Thyroid gland (tissue), 4 donors: ENCODE results near the gene SAP30BP. TPM values are rescaled to one million over a fixed set of nuclear protein-coding genes. Genes with fewer than 3 reads are reported as not detected.
A peak's percentile ranks its signal among the peaks of the same experiment; 100 is the strongest.

Experiments used
- DNase-seq, 2 donors: peaks; one replicate each; pipeline ENCODE4 v3.0.0-alpha.2; 2019
- H3K27ac ChIP-seq, 3 donors: fragments of 200-600 bp; sonication (generic); 1 replicate in 2 of 3; 2 replicates in 1 of 3; pipeline ENCODE4 v1.5.1; 2016 to 2019; ENCODE audit warnings: mild to moderate bottlenecking in 1 of 3, moderate library complexity in 1 of 3
- H3K27me3 ChIP-seq: fragments of 200-600 bp; sonication (generic); one replicate; pipeline ENCODE4 v1.5.1; 2019
- H3K36me3 ChIP-seq, 2 donors: fragments of 200-600 bp; sonication (generic); one replicate each; pipeline ENCODE4 v1.5.1; 2016 to 2019
- H3K4me1 ChIP-seq, 2 donors: fragments of 200-600 bp; sonication (generic); one replicate each; pipeline ENCODE4 v1.5.1; 2017 to 2019
- H3K4me3 ChIP-seq, 3 donors: fragments of 200-600 bp; sonication (generic); replicated peaks in 1 of 3; 1 replicate in 2 of 3; 2 replicates in 1 of 3; pipeline ENCODE4 v1.5.1; 2016; ENCODE audit warnings: mild to moderate bottlenecking in 1 of 3
- H3K9me3 ChIP-seq: fragments of 200-600 bp; sonication (generic); one replicate; pipeline ENCODE4 v1.5.1; 2017
- POLR2A ChIP-seq, 2 donors: fragments of 450-650 bp; IDR thresholded peaks; one replicate each; pipeline ENCODE4 v1.6.1; 2017; ENCODE audit warnings: antibody characterized with exemption in 2 of 2, mild to moderate bottlenecking in 2 of 2, moderate library complexity in 1 of 2
- WGBS, 2 donors: methylation state at CpG; one replicate each; pipeline ENCODE4 v1.1.5; 2017; 5-methylcytosine and 5-hydroxymethylcytosine counted together
- intact Hi-C: fragments of 100-400 bp; cut with DNase I; formaldehyde crosslinking; loops from one replicate; pipeline ENCODE4 v1.15.1; 2023
- total RNA-seq, 4 donors: library from RNA; depleted of rRNA; stranded (reverse); fragments of >200 nt; gene quantifications; one replicate each; pipeline ENCODE4 v1.2.3, GENCODE V29; 2016
- TF ChIP-seq, protein P1 (sequence below), 6 experiments: fragments of 200-600 bp in 3 of 6; fragments of 450-650 bp in 3 of 6; sonication (generic) in 3 of 6; IDR thresholded peaks; one replicate each; pipeline ENCODE4 v1.5.1; 2016 to 2019; ENCODE audit warnings: antibody characterized with exemption in 6 of 6, mild to moderate bottlenecking in 2 of 6, inconsistent platforms in 1 of 6, moderate library complexity in 1 of 6

Gene SAP30BP
- total RNA-seq, 4 donors from 2014 or later: 52.5 to 83.6 (median 72.7) TPM

DNA sequence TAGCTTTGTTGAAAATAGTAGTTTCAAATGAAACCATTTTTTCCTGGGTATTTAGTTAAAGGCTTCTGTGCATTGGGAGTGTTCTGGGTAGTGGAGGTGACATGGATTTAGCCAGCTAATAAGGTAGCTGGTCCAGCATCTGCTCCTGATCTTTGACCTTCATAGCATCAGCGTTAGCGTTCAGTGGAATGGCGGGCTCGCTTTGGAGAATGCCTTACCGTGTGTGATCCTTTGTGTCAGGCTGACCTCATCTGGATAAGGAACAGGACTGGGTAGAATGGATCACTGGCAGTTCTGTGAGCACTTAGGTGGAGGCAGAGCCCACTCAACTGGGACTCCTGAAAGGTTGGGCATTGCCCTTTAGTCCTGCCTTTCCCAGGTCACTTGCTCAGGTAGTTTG, 3.7 kb downstream of the SAP30BP start:
- Histone ChIP-seq H3K9me3 (no peaks in the 10 kb centered on the region), H3K4me3 (no peak overlapping the region), H3K27me3 (no peaks in the 10 kb centered on the region), H3K36me3 (peaks cover 30 to 46% of the 10 kb centered on the region in 2 donors), H3K27ac (no peak overlapping the region), H3K4me1 (peaks cover 16 to 19% of the 10 kb centered on the region in 2 donors)
- no peak for DNase-seq
- intact Hi-C loops: no loop called here
- no peak for TF ChIP-seq POLR2A (IDR thresholded peaks at IDR 0.05)
- TF ChIP-seq, protein P1, sequence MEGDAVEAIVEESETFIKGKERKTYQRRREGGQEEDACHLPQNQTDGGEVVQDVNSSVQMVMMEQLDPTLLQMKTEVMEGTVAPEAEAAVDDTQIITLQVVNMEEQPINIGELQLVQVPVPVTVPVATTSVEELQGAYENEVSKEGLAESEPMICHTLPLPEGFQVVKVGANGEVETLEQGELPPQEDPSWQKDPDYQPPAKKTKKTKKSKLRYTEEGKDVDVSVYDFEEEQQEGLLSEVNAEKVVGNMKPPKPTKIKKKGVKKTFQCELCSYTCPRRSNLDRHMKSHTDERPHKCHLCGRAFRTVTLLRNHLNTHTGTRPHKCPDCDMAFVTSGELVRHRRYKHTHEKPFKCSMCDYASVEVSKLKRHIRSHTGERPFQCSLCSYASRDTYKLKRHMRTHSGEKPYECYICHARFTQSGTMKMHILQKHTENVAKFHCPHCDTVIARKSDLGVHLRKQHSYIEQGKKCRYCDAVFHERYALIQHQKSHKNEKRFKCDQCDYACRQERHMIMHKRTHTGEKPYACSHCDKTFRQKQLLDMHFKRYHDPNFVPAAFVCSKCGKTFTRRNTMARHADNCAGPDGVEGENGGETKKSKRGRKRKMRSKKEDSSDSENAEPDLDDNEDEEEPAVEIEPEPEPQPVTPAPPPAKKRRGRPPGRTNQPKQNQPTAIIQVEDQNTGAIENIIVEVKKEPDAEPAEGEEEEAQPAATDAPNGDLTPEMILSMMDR (IDR thresholded peaks at IDR 0.05): no peak
- 80 to 89% methylated on average over 5 of the region's 5 CpGs for WGBS, 2 donors

DNA sequence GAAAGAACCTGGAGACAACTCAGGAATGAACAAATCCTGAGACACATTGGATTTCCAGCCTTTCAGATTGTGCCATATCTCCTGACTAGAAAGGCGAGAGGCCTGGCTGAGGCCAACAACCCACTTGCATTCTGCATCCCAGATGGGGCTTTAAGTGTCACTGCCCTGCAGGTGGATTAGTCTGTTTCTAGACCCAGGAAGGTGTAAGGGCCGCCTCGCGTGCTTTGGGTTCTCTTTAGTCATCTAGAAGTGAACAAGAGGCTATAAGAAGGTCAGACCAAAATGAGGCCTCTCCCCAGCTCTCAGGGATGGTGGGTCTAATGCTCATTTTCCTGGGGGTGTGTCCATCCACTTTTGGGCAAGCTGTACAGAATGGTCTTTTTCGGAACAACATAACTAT, 4.9 kb downstream of the SAP30BP start:
- TF ChIP-seq, protein P1 (IDR thresholded peaks at IDR 0.05): no peak
- TF ChIP-seq POLR2A (IDR thresholded peaks at IDR 0.05): no peak
- intact Hi-C loops: no loop called here
- no peak for DNase-seq
- Histone ChIP-seq H3K27ac (no peak overlapping the region), H3K4me3 (no peak overlapping the region), H3K4me1 (peaks cover 7 to 12% of the 10 kb centered on the region in 2 donors), H3K9me3 (no peaks in the 10 kb centered on the region), H3K27me3 (no peaks in the 10 kb centered on the region), H3K36me3 (peaks cover 30 to 46% of the 10 kb centered on the region in 2 donors)
- 92% methylated on average over 5 of the region's 5 CpGs for WGBS, 2 donors

DNA sequence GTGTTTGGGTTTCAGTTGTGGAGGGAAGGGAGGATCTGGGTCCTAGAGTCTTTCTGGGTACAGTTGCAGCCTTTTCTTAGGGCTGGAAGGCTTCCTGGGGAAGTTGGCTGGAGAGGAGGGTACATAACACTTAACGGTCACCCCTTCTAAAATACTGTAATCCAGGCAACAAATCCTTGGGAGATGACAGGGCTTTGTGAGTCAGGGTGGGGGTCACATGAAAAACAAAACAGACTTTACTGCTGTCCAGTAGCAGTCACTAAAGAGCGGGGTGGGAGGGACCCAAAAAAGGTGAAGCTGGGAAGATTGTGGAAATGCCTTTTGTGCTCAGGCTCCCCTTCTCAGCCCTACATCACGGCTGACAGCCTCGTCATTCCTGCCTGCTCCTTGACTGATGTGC, 6.3 kb downstream of the SAP30BP start:
- TF ChIP-seq, protein P1 (IDR thresholded peaks at IDR 0.05): no peak
- no peak for TF ChIP-seq POLR2A (IDR thresholded peaks at IDR 0.05)
- no peaks in the 10 kb centered on the region for H3K27me3 ChIP-seq
- intact Hi-C loops: no loop called here
- DNase-seq: no peak
- H3K4me1 ChIP-seq: peaks cover 0 to 5% of the 10 kb centered on the region in 2 donors
- H3K27ac ChIP-seq: no peak overlapping the region
- H3K9me3 ChIP-seq: no peaks in the 10 kb centered on the region
- peaks cover 30 to 46% of the 10 kb centered on the region in 2 donors for H3K36me3 ChIP-seq
- WGBS, 2 donors: 92 to 95% methylated on average over 4 of the region's 4 CpGs
- H3K4me3 ChIP-seq: no peak overlapping the region

DNA sequence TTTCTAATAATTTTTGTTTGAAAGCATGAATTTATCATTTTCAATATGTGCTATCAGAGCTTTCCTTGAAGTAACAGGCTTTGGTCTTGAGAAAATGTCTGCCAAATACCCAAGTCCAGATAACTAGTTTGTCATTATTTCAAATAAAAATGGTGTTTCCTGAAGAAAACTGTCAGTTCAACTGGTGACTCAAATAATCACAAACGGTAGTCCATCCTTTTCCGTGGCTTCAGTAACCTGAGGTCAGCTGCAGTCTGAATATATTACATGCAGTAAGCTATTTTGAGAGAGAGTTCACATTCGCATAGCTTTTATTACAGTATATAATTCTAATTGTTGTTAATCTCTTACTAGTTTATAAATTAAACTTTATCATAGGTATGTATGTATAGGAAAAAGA, 9.3 kb downstream of the SAP30BP start:
- TF ChIP-seq, protein P1 (IDR thresholded peaks at IDR 0.05): no peak
- no peak for TF ChIP-seq POLR2A (IDR thresholded peaks at IDR 0.05)
- no peak overlapping the region for H3K27ac ChIP-seq
- H3K36me3 ChIP-seq: peaks cover 14 to 34% of the 10 kb centered on the region in 2 donors
- no peaks in the 10 kb centered on the region for H3K9me3 ChIP-seq
- intact Hi-C loops: no loop called here
- 79 to 83% methylated on average over 3 of the region's 3 CpGs for WGBS, 2 donors
- no peak for DNase-seq
- no peak overlapping the region for H3K4me3 ChIP-seq
- peaks cover 0 to 15% of the 10 kb centered on the region in 2 donors for H3K4me1 ChIP-seq
- no peaks in the 10 kb centered on the region for H3K27me3 ChIP-seq

DNA sequence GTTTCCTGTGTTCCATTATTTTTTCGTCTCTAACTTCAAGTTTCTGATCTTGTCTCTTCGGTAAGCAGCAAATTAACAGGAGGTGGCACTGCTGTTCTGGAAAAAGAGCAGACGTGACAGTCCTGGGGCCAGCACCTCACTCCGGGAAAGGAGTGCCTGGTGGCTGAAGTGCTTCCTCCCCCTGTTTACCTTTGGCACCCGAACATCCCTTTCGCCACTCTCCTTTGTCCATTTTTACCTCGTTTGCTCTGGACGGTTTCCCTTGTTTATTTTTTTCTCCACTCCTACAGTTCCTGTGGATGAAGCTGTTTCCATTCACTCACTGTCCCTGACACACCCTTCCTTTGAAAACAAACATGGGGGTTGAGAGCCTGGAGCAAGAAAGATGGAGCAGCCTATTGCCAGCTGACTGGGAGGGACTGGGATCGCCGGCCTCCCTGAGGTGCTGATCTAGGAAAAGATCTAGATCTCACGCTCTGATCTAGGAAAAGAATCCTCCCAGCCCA, 12.6 kb downstream of the SAP30BP start:
- TF ChIP-seq POLR2A (IDR thresholded peaks at IDR 0.05): no peak
- TF ChIP-seq, protein P1 (IDR thresholded peaks at IDR 0.05): peak in 4 of 6 experiments; percentile 11 to 35 (median 24)
- Histone ChIP-seq H3K9me3 (no peaks in the 10 kb centered on the region), H3K27me3 (no peaks in the 10 kb centered on the region), H3K36me3 (peaks cover 0 to 6% of the 10 kb centered on the region in 2 donors), H3K4me3 (no peak overlapping the region), H3K27ac (peak overlapping the region in 2 of 3 donors; percentile 49 to 59), H3K4me1 (peaks cover 0 to 21% of the 10 kb centered on the region in 2 donors)
- DNase-seq: peak; percentile 13 to 32
- 53 to 71% methylated on average over 11 of the region's 11 CpGs for WGBS, 2 donors
- intact Hi-C loops: loop anchor here (2.0 kb wide), 1 partner anchor 69 kb away; no protein-coding TSS in a partner anchor
